Coronary artery (tissue), 2 donors: ENCODE data around the gene BAG5.
A peak's percentile ranks its signal among the peaks of the same experiment; 100 is the strongest.
"Not testable (repeated sequence)": the region's sequence is repeated elsewhere in the genome, so short reads cannot be mapped to it uniquely, and the experiment has no call there.

ENCODE experiments used
- DNase-seq: peaks from one replicate; pipeline ENCODE4 v3.0.0-alpha.2; 2017; ENCODE audit warnings: low spot score
- H3K27ac ChIP-seq, 2 donors: fragments of 200-600 bp; sonication (generic); one replicate each; pipeline ENCODE4 v1.5.1; 2016 to 2019
- H3K4me3 ChIP-seq: fragments of 200-600 bp; sonication (generic); 2 replicates; pipeline ENCODE4 v1.5.1; 2016; ENCODE audit warnings: mild to moderate bottlenecking, moderate library complexity
- CTCF ChIP-seq: fragments of 200-600 bp; sonication (generic); IDR thresholded peaks from one replicate; pipeline ENCODE4 v1.5.1; 2019; ENCODE audit warnings: antibody characterized with exemption

BAG5 gene

GRCh38 chr14:103517174-103517566, 45.3 kb downstream of the BAG5 start:
- no peak for DNase-seq
- Histone ChIP-seq H3K4me3 (no peak overlapping the region), H3K27ac (peak overlapping the region in 1 of 2 donors; percentile 96)
- TF ChIP-seq CTCF = no peak

GRCh38 chr14:103516426-103517173, 45.9 kb downstream of the BAG5 start:
- no peak for DNase-seq
- no peak for TF ChIP-seq CTCF
- Histone ChIP-seq H3K27ac (peak overlapping the region in 1 of 2 donors; percentile 96), H3K4me3 (no peak overlapping the region)

GRCh38 chr14:103514596-103515421, 47.6 kb downstream of the BAG5 start:
- H3K27ac ChIP-seq = peak overlapping the region in 1 of 2 donors; percentile 12
- DNase-seq = no peak
- TF ChIP-seq CTCF = no peak
- no peak overlapping the region for H3K4me3 ChIP-seq

GRCh38 chr14:103512701-103513611, 49.5 kb downstream of the BAG5 start:
- peak; percentile 89 for DNase-seq
- TF ChIP-seq CTCF = no peak

GRCh38 chr14:103512180-103512579, 50.3 kb downstream of the BAG5 start:
- peak overlapping the region; percentile 54 to 90 for H3K27ac ChIP-seq
- H3K4me3 ChIP-seq, DNase-seq: not testable (repeated sequence)

More at GRCh38 chr14:103512701-103513611, 49.5 kb downstream of the BAG5 start:
- Histone ChIP-seq H3K4me3 (peak overlapping the region; percentile 36), H3K27ac (peak overlapping the region; percentile 54 to 90)

GRCh38 chr14:103510724-103511693, 51.4 kb downstream of the BAG5 start:
- DNase-seq = no peak
- Histone ChIP-seq H3K4me3 (no peak overlapping the region), H3K27ac (no peak overlapping the region)
- TF ChIP-seq CTCF = no peak
